Prostate gland (tissue), 2 donors: ENCODE measurements around the gene MYCT1. TPM values are rescaled to one million over a fixed set of nuclear protein-coding genes. Genes with fewer than 3 reads are reported as not detected.
A peak's percentile ranks its signal among the peaks of the same experiment; 100 is the strongest.

Experiments
- DNase-seq: peaks from one replicate; pipeline ENCODE4 v3.0.0-alpha.2; 2019; ENCODE audit warnings: low spot score
- H3K27ac ChIP-seq, 2 donors: fragments of 200-600 bp; sonication (generic); 2 replicates each; pipeline ENCODE4 v1.5.1; 2017 to 2019
- H3K27me3 ChIP-seq: fragments of 200-600 bp; sonication (generic); replicated peaks from 2 replicates; pipeline ENCODE4 v1.5.1; 2019; ENCODE audit not compliant: insufficient read depth
- H3K36me3 ChIP-seq, 2 donors: fragments of 200-600 bp; sonication (generic); 1 replicate in 1 of 2; 2 replicates in 1 of 2; pipeline versions ENCODE4 v1.5.1 to v1.8.1; 2017 to 2019
- H3K4me1 ChIP-seq: fragments of 200-600 bp; sonication (generic); replicated peaks from 2 replicates; pipeline ENCODE4 v1.5.1; 2019
- H3K4me3 ChIP-seq, 2 donors: fragments of 200-600 bp; sonication (generic); 2 replicates each; pipeline ENCODE4 v1.5.1; 2017 to 2019
- H3K9me3 ChIP-seq: fragments of 200-600 bp; sonication (generic); 2 replicates; pipeline ENCODE4 v1.5.1; 2017
- CTCF ChIP-seq, 4 experiments: fragments of 200-600 bp in 2 of 4; fragments of 450-650 bp in 2 of 4; sonication (generic) in 2 of 4; IDR thresholded peaks; 1 replicate in 3 of 4; 2 replicates in 1 of 4; pipeline ENCODE4 v1.5.1; 2016 to 2019; ENCODE audit warnings: antibody characterized with exemption in 4 of 4, mild to moderate bottlenecking in 2 of 4, moderate library complexity in 2 of 4
- POLR2A ChIP-seq: fragments of 450-650 bp; IDR thresholded peaks from one replicate; pipeline ENCODE4 v1.6.1; 2016; ENCODE audit warnings: antibody characterized with exemption, mild to moderate bottlenecking
- POLR2AphosphoS5 ChIP-seq: sonication (generic); formaldehyde crosslinking; IDR thresholded peaks from one replicate; pipeline ENCODE4 v1.6.1; 2017; ENCODE audit warnings: antibody characterized with exemption
- WGBS: methylation state at CpG from one replicate; pipeline ENCODE4 v1.1.5; 2018; 5-methylcytosine and 5-hydroxymethylcytosine counted together
- intact Hi-C: fragments of 100-400 bp; cut with DNase I; formaldehyde crosslinking; loops from one replicate; pipeline ENCODE4 v1.14.2; 2022
- total RNA-seq, 2 donors: library from RNA; depleted of rRNA; stranded (reverse); fragments of >200 nt; gene quantifications; one replicate each; pipeline ENCODE4 v1.1.0, GENCODE V29; 2016

Gene MYCT1
- total RNA-seq, 2 donors from 2014 or later = 5.0 to 7.3 TPM

DNA sequence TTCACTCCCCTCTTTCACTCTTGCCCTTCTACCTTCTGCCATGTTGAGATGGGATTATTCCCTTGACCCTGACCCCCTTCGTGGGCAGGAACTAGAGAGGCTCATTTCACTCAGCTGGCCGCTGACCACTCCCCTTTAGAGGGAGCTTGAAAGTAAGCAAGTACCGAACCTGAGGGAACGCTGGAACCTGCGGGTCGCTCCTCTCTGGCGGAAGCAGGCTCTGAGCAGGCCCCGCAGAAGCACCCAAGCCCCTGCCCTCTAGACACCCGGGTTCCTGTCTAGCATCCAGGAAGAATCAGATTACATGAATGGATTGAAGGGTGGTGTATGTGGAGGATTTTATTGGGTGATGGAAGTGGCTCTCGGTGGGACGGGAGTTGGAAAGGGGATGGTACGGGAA lies 11.9 kb upstream of the MYCT1 start:
- H3K27ac ChIP-seq = no peak overlapping the region
- no peak overlapping the region for H3K4me3 ChIP-seq
- H3K9me3 ChIP-seq = no peaks in the 10 kb centered on the region
- no peaks in the 10 kb centered on the region for H3K27me3 ChIP-seq
- DNase-seq = no peak
- 92% methylated on average over 12 of the region's 12 CpGs for WGBS
- no peak for TF ChIP-seq POLR2A
- no peak for TF ChIP-seq CTCF (IDR thresholded peaks at IDR 0.05)
- TF ChIP-seq POLR2AphosphoS5 = no peak
- no peaks in the 10 kb centered on the region for H3K36me3 ChIP-seq
- intact Hi-C loops = no loop called here
- no peaks in the 10 kb centered on the region for H3K4me1 ChIP-seq

- no peak for DNase-seq
- no peaks in the 10 kb centered on the region for H3K9me3 ChIP-seq
- intact Hi-C loops = no loop called here
- TF ChIP-seq CTCF (IDR thresholded peaks at IDR 0.05) (no peak), POLR2AphosphoS5 (no peak), POLR2A (no peak)
- H3K4me3 ChIP-seq = no peak overlapping the region
- H3K27me3 ChIP-seq = no peaks in the 10 kb centered on the region
- no peaks in the 10 kb centered on the region for H3K4me1 ChIP-seq
- no peak overlapping the region for H3K27ac ChIP-seq
- no peaks in the 10 kb centered on the region for H3K36me3 ChIP-seq
- WGBS = 47% methylated on average over 3 of the region's 3 CpGs
These were observed 2.2 kb upstream of the MYCT1 start for GRCh38 chr6:152695372-152696045.

DNA sequence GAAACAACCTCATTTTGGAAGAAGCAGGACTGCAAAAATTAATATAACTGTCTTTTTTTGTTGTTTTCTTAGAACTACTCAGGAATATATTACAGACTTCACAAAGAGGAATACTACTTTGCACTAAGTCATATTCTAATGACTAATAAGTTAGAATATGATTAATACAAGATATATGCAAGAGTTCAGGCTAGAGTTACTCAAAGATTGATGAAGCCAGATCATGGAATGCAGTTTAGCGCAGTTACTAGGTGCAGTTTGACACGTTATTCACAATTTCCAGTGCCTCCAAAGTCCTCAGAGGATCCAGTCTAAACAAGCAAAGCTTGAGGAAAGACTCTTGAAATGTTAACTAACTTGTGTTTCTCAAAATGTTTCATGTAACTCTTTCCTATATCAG lies 1.2 kb upstream of the MYCT1 start:
- Histone ChIP-seq H3K4me1 (no peaks in the 10 kb centered on the region), H3K27ac (no peak overlapping the region), H3K27me3 (no peaks in the 10 kb centered on the region), H3K9me3 (no peaks in the 10 kb centered on the region), H3K4me3 (no peak overlapping the region), H3K36me3 (no peaks in the 10 kb centered on the region)
- DNase-seq = no peak
- intact Hi-C loops = no loop called here
- TF ChIP-seq POLR2A = no peak
- no peak for TF ChIP-seq POLR2AphosphoS5
- TF ChIP-seq CTCF (IDR thresholded peaks at IDR 0.05) = no peak
- WGBS = 65% methylated on average over 2 of the region's 2 CpGs

- no peaks in the 10 kb centered on the region for H3K27me3 ChIP-seq
- no peaks in the 10 kb centered on the region for H3K9me3 ChIP-seq
- DNase-seq = no peak
- WGBS = 51% methylated on average over 1 of the region's 1 CpG
- H3K4me1 ChIP-seq = no peaks in the 10 kb centered on the region
- no peak overlapping the region for H3K27ac ChIP-seq
- TF ChIP-seq POLR2AphosphoS5 (no peak), CTCF (IDR thresholded peaks at IDR 0.05) (no peak), POLR2A (no peak)
- no peaks in the 10 kb centered on the region for H3K36me3 ChIP-seq
- intact Hi-C loops = no loop called here
- no peak overlapping the region for H3K4me3 ChIP-seq
These were observed 995 bp downstream of the MYCT1 start for GRCh38 chr6:152698692-152699091.

- TF ChIP-seq POLR2AphosphoS5 = peak; percentile 7
- TF ChIP-seq CTCF (IDR thresholded peaks at IDR 0.05) = no peak
- H3K36me3 ChIP-seq = no peaks in the 10 kb centered on the region
- no peak overlapping the region for H3K4me3 ChIP-seq
- H3K27ac ChIP-seq = no peak overlapping the region
- H3K27me3 ChIP-seq = no peaks in the 10 kb centered on the region
- intact Hi-C loops = no loop called here
- WGBS = 42% methylated on average over 5 of the region's 5 CpGs
- H3K9me3 ChIP-seq = no peaks in the 10 kb centered on the region
- no peak for DNase-seq
- no peaks in the 10 kb centered on the region for H3K4me1 ChIP-seq
These were observed 2.7 kb downstream of the MYCT1 start for GRCh38 chr6:152700427-152700826.
